Stimulated activated CD8-positive, alpha-beta memory T cell treated with anti-CD3 and anti-CD28 coated beads, Interleukin-4, amount 100 ng/mL, for 1 hour (primary cell): ENCODE measurements around the gene STK32C.
"Not testable (repeated sequence)": the region's sequence is repeated elsewhere in the genome, so short reads cannot be mapped to it uniquely, and the experiment has no call there.

ENCODE experiments used
- DNase-seq, 2 donors: peaks; one replicate each; pipeline ENCODE4 v3.0.0-alpha.2; 2020; ENCODE audit warnings: low read depth in 2 of 2, low spot score in 1 of 2

Gene STK32C

DNA sequence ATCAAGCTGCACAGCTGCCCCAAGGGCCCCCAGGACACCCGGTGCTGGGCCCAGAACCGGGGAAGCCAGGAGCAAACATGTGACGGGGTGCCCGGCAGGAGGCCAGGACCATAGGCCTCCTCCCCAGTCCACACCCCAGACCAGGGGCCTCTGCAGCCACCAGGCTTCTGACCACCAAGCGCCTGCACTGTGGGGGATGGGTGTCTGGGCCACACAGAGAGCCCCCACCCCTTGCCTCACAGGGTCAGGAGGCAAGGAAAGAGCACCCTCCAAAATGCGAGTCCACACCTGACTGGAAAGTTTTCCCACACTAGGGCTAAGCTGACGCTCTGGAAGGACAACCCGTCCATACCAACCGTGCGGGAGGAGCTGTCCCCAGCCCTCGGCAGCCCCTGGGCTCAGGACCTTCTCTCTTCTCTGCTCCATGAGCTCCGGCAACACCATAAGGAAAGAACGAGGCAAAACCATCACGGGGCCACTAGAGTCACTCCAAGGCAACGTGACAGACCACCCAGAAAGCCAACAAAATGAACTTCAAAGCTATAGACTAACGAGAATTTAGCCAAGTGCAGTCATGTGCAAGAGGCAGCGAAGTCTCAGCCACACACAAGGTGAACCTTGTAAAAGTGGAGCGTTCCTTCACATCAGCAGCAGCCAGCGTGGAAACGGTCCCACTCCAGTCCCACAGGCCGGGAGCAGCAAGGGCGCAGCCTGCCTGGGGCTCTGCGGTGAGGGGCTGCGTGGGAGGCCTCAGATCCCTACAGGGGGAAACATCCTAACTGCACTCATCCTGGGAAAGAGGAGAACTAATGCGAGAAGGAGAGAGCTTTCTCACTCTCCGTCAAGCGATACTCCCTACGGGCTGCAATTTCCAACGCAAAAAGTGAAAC is 5.1 kb downstream of the STK32C start:
- DNase-seq: no peak

DNA sequence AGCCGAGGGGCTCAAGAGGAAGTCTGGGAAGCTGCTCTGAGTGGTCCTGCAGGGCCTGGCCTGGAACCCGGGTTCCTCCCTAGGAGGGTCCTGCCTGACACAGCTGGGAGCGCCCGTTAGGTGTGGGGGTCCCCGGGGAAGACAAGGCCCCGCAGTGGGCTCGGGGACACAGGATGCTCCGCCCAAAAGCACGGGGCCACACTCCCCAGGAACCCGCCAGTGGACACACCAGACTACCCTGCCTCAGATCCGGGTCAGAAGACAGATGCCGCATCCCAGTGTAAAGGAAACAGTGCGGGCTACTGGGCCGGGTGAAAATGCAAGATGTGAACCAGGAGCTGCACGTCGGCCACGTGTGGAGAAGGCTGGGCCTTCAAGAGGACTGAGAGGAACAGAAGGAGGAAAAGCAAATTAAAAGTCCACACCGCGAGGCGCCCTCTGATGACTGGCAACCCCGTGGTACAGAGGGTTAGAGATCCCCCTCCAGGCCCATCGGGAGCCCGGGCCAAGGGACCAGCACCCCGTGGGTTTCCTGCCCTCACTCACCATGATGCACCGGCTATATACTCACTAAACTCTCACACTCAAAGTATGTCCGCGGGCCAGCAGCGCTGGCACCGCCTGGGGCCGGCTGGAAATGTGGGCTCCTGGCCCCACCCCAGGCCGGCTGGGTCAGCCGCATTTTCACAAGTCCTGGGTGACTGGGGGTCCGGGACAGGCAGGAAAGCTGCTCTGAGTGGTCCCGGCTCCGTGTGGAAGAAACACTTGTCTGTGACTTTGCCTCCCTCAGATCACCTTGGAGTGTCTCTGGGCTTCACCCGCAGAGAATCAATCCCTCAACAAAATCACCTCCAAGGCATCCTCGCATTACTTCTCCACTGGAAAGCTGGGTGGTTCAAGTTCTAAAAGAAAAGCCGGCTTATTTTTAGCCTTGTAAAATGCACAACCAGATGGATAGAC is 6.1 kb downstream of the STK32C start:
- no peak for DNase-seq

DNA sequence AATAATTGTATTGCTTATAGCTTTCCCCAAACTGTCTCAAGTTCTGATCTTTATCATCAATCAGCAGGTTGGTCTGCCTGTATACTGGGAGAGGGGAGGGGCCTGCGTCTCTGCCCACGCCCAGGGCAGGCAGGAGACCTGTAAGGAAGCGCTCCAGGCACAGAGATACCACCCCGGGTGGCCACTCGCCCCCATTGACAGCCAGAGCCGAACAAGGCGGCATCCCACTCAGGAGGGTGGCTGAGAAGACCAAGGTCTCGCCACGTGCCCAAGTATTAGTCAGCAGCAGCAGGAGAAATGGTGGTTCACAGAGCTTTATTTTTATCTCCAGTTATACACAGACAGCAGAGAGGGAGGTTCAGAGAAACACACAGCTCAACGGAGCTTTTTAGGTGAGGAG is 7.2 kb downstream of the STK32C start:
- no peak for DNase-seq

DNA sequence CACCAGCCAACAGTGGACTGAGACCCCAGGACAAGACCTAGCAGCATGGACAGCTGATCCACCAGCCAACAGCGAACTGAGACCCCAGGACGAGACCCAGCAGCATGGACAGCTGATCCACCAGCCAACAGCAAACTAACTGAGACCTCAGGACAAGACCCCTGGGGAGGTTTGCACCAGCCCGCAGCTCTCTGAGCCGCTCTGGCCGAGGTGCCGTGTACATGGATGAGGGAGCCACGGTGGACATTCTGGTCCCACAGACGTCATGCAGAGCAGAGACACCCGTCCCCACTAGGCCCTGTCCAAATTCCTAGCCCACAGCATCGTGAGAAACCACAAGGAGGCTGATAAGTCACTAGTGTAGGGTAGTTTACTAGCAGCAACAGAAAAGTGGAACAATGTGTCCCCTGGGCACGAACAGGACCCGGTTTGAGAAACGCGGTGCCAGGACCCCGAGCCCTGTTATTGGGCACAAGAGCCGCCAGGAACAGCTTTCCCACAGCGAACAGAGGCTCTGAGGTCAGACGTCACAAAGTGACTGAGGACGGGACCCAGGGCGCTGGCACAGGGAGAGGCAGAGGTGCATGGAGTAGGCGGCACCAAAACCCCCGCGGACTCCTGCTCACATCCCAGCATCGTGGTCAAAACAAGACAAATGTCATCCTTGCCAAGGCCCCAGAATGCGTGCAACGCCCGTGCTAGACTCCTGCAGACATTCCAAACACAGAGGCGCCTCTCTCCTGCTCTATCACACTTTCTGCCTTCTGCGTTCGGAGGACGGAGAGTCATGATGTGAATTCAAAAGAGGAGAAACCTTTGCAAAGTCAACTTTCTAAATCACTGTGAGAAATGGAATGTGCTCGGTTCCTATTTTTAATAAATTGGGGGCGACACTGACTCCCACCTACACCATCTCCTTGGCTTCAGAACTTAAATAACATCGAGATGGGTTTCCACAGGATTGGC is 8.1 kb downstream of the STK32C start:
- DNase-seq: no peak

DNA sequence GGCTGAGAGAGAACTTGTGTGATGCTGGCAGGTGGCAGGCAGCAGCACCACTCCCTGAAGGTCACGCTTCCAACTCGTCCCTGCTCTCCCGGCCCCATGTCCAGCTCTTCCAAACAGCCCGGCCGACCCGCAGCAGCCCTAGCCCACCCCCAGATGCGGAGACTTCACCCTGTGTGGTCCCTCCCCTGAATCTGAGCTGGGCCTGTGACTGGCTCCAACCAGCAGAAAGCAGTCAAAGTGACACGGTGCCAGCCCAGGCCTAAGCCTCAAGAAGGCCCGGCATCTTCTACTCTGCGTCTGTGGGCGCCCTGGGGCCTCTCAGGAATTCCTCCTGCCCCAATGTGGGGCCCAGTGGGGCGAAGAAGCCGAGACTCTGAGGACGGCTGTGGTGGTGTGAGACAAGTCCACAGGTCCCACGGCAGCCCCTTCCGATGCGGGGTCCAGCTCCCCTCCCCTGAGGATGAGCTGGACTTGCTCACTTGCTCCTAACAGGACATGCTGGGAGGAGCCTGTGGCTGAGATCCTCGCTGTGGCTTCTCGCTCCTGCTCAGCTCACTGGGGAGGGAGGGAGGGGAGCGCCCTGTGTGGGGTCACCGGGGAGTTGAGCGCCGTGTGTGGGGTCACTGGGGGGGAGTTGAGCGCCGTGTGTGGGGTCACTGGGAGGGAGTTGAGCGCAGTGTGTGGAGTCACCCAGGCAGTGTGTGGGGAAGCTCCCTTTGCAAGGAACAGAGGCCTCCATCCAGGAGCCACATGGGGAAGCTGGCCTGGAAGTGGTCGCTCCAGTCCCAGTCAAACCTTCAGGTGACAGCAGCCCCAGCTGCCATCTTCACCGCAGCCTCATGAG is 9.5 kb downstream of the STK32C start:
- DNase-seq: no peak

DNA sequence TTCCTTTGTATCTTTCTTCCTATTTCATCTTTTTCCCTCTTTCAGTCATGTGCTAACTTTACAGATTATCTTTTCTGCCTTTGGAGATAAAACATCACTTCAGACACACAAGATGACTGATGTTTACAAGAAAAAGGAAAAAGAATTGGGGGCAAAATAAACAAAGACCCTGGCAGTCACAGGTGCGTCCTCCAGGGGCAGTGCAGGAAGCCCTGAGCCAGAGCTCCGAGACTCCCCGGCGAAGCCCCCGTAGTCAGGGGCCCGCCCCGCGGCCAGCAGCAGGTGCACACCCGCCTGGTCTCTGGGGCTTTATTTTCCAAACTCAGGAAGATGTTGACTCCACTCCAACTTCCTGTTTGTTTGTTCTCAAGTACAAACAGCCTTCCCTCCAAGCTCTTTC is 10.2 kb downstream of the STK32C start:
- no peak for DNase-seq

DNA sequence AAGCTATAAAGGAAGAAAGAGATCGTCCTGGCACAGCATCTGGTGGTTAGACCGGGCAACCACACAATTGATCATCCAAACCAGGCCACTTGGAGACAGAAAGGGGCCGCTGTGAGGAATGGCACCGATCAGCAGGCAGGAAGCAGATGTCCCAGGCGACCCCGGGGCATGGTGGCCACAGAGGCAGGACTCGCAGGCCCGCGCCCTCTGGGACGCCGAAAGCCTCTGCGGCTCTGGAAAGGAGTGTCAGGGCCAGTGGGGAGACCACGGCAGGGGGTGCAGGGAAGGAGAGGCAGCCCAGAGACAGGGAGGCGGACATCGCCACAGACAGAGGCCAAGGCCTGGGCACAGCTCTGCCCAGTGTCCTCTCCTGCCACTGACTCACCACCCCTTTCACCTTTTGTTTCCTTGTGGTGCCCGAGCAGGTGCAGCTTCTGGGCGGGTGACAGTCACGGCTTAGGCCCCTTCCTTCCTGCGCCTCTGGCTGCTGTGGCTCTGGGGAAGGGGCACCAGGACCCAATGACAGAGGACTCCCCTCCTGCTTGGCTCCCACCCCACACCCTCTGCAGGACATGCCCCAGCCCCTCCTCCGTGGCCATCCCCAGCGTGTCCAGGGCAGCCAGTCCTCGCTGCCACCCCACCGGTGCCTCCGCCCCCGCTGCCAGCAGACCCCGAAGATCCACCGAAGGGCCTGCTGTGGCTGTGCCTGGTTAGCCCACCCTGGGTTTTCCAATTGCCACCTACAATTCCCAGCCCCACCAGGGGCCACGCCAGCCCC is 10.9 kb downstream of the STK32C start:
- no peak for DNase-seq

DNA sequence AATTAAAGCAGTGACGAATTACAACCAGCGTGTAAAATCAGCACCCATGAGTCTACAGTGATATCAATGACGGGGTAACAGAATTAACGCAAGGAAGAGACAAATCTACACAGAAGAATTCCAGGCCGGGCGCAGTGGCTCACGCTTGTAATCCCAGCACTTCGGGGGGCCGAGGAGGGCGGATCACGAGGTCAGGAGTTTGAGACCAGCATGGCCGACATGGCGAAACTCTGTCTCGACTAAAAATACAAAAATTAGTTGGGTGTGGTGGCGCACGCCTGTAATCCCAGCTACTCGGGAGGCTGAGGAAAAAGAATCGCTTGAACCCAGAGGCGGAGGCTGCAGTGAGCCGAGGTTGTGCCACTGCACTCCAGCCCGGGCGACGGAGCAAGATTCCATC is 12.3 kb downstream of the STK32C start:
- DNase-seq: not testable (repeated sequence)

DNA sequence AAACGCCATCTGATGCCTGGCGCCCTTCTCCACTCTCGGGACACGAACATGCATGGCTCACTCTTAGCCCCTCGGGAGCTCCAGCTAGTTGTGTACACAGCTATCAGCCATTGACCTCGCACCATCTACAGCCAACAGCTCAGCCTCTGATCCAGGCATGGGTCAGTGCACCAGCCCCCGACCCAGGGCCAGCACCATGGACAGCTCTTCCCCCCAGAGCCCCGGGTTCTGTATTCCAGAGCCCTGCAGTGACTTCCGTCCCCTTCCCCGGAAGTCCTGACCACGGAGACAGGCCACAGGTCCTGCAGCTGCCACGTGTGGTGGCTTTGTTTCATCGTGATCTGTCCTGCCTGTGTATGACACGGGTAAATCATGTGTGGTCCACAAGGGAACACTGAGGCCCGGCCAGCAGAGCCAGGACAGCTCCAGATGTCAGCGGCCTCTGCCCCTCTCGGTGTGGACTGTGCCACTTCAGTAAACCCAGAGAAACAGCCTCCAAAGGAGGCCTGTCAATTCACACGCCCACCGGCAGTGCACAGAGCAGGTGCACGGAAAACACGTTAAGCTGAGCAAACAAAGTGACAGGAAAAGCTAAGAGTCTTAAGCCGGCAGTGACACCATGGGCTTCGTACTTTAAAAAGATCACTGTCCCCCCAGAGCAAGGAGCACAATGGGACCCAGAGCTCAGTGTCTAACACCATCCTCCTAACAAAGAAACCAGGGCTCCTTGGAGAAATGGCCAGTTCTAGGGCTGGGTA is 13.0 kb downstream of the STK32C start:
- DNase-seq: no peak

DNA sequence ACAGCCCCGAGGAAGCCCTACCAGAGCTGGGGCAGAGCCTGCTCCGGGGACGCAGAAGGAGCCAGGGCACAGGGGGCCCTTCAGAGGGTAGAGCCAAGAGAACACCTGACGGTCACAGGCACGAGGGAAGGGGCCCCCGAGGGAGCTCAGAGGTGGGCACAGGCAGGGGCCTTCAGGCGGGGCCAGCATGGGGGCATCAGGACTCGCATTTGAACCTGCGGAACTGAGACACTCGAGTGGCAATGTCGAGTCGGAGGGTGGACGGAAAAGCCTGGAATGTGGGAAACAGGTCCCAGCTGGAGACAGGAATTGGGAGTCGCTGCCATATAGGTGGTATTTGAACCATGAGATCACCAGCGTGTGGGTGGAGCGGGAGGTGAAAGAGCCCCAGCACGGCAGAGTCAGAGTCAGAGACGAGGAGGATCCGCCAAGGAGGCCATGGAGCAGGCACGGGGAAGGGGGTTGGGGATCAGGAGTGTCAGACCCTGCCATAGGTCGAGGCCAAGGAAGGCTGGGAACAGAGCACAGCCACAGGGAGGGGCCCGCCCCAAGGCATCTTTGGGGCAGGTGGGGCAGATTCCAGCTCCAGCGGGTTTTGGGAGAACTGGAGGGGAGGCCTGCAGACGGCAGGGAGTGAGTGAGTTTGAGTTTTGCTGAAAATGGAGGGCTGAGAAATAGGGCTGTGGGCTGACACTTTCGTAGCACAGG is 13.8 kb downstream of the STK32C start:
- no peak for DNase-seq

DNA sequence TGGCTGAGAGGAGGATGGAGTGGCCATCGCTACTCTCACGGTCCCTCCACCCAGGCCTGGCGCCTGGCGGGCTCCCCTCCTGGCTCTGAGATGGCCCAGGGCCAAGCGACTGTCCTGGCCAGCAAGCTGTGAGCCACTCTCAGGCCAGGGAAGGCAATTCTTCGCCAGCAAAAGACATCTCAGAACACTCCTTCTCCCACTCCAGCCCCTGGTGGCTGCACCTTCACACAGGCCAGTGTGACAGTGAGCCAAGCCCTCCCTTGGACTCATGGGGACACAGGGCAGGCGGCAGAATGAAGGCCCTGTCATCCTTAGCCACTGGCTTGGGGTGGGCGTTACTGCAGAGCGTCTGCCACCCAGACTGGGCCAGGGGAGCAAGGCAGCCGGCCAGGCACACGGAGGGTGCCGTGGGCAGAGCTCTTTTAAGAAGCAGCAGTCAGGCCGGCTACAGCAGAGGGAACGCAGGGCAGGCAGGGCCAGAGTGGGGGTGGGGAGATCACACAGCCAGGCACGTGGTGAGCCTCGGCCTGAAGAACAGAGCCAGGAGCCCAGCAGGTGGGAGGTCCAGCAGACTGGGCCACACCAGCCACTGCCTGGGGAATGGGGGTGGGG is 14.4 kb downstream of the STK32C start:
- no peak for DNase-seq

DNA sequence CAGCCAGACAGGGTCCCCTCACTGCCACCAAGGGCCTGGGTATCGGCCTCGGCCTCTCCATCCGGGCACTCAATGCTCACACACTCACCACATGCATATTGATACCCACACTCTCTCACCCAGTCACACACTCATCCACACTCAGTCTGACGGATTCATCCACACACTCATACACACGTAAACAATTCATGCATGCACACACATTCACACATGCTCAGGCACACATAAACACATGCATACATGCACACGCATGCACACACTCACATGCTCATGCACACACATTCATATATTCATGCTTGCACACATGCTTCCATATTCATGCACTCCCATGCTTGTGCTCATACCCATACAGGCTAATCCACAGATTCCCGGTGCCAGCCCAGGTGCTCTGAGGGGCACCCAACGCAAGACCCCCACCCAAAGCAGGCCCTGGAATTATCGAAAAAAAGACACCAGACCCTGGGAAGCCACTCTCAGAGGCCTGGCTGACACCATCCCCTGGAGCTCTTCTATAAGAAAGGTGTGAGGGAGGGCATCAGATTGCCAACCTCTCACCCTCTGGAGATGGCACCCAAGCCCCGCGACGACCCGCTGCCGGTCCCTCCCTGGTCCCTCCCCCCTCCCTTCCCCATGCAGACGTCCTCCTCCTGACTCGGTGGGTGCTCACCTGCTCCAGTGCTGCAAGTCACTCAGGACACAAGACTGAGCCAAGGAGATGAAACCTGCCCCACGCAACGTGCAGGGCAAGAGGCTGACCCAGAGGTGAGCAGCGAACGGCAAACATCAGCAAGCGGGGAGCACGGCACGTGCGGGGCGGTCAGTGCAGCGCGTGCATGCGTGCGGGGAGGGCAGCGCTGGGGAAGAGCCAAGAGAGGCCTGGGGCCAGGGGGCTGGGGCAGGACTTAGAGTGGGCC is 15.2 kb downstream of the STK32C start:
- no peak for DNase-seq

DNA sequence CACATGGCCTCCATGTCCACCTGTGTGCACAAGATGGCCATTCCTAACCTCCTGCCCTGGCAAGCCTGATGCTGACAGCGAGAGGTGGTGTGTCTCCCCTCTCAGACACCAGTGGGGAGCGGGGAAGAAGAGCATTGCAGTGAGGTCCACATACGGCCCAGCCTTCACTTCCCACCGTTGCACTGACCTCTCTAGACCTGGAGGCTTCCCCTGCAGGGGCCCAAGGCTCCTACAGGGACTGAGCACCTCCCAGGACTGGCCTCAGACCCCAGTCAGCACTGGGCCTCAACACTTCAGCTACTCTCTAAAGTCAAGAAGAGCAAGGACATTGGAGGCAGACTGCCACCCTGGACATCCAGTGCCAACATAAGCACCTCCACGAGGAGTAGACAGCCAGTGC is 15.9 kb downstream of the STK32C start:
- DNase-seq: no peak

DNA sequence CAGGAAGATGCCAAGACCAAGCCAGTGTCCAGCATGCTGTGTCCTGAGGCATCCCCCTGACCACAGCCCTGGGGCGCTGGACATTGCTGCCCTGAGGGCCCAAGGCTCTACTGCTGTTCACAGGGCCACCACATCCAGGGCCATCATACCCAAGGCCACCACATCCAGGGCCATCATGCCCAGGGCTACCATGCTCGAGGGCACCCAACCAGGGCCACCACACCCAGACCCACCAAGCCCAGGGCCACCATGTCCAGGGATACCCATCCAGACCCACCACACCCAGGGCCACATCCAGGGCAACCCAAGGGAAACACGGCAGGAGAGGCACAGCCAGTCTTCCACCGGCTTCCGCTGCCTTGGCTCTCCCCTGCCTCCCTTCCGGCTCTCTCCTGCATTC is 17.1 kb downstream of the STK32C start:
- DNase-seq: no peak

DNA sequence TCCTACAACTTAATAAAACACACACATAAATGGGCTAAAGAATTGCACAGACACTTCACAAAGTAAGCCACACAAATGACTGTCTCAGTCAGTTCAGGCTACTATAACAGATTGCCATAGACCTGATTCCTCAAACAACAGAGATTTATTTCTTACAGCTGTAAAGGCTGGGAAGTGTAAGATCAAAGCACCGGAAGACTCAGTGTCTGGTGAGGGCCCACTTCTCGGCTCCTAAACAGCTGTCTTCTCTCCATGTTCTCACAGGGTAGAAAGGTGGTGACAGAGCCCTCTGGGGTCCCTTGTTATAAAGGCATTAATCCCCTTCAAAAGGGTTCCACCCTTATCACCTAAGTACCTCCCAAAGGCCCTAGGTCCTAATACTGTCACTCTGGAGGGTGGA is 18.3 kb downstream of the STK32C start:
- no peak for DNase-seq

DNA sequence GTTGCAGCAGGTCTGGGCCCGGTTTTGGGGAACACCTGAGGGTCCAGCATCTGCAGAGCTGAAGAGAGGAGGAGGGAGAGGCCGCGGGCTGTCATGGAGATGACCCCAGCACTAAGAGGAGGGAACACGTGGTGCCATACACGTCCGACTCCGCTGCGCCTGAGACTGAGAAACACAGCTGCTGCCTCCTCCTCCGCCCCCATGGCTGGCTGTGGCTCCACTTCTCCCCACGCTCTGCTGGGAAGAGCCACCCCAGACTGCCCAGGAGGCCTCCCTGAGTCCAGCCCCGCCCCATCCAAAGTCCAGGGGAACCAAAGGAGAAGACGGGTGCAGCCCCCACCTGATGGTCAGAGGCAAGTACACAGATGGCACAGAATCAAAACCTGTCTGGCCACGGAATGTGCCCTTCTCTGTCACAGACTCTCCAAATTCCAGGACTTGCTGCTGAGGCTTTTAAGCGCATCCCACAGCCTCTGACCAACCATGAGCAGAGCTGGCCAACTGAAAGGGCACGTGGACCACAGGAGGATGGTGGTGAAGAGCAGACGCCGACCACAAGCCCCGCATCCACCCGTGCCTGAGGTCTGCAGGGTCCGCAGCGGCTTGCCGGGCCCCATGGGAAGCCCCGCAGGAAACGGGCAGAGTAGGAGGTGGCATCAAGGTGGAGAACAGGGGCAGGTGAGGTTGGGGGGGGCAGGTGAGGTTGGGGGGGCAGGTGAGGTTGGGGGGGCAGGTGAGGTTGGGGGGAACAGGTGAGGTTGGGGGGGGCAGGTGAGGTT is 24.0 kb downstream of the STK32C start:
- no peak for DNase-seq
